H1 (cell line): ENCODE results near the gene CMC1. TPM values are rescaled to one million over a fixed set of nuclear protein-coding genes. Genes with fewer than 3 reads are reported as not detected.

Source experiments
- CTCF ChIA-PET: fragments of 300-600 bp; sonication (Branson Sonifier 250); formaldehyde crosslinking; loops from one replicate; lab custom pipeline; 2021; ENCODE audit not compliant: partially characterized antibody; lab: Charles Lee
- POLR2A ChIA-PET: fragments of 300-600 bp; sonication (Branson Sonifier 250); formaldehyde crosslinking; loops from one replicate; lab custom pipeline; 2021; ENCODE audit warnings: inconsistent platforms; ENCODE audit not compliant: partially characterized antibody; lab: Charles Lee
- DNase-seq, 2 experiments: peaks; one replicate each; pipeline versions ENCODE4 v3.0.0 to v3.0.0-alpha.2; 2010 to 2022; ENCODE audit warnings: low spot score in 2 of 2, low read depth in 1 of 2, mixed read lengths in 1 of 2
- FAIRE-seq: peaks from 2 replicates; lab custom pipeline; 2011; peaks lifted over from hg19 to GRCh38; lab: Jason Lieb, UNC
- H2AFZ ChIP-seq: 2 replicates; pipeline ENCODE4 v1.8.1; 2012; ENCODE audit warnings: low read length, inconsistent platforms
- H2AK5ac ChIP-seq: 2 replicates; pipeline ENCODE4 v1.6.1; 2013; ENCODE audit warnings: low read depth, low read length
- H2BK120ac ChIP-seq: replicated peaks from 2 replicates; pipeline ENCODE3; 2013; ENCODE audit warnings: low read depth, low read length, inconsistent platforms
- H2BK12ac ChIP-seq: 2 replicates; pipeline ENCODE4 v1.6.1; 2013; ENCODE audit warnings: low read depth, low read length
- H2BK15ac ChIP-seq: 2 replicates; pipeline ENCODE4 v1.6.1; 2013; ENCODE audit warnings: low read length
- H2BK20ac ChIP-seq: 2 replicates; pipeline ENCODE4 v1.6.1; 2013; ENCODE audit warnings: low read length
- H2BK5ac ChIP-seq: 2 replicates; pipeline ENCODE4 v1.6.1; 2013; ENCODE audit warnings: low read depth, low read length
- H3K14ac ChIP-seq: 2 replicates; pipeline ENCODE4 v1.6.1; 2013; ENCODE audit warnings: inconsistent platforms; ENCODE audit not compliant: insufficient read length
- H3K18ac ChIP-seq: 2 replicates; pipeline ENCODE4 v1.6.1; 2013; ENCODE audit warnings: low read length; ENCODE audit errors: extremely low read depth
- H3K23ac ChIP-seq: 2 replicates; pipeline ENCODE4 v1.6.1; 2013; ENCODE audit warnings: inconsistent platforms; ENCODE audit not compliant: insufficient read length
- H3K23me2 ChIP-seq: 2 replicates; pipeline ENCODE4 v1.6.1; 2013; ENCODE audit warnings: low read depth, low read length
- H3K27ac ChIP-seq: 2 replicates; pipeline ENCODE4 v1.6.1; 2011; ENCODE audit warnings: low read depth, low read length, inconsistent platforms
- H3K27me3 ChIP-seq, 4 experiments: replicated peaks in 1 of 4; 1 replicate in 1 of 4; 2 replicates in 3 of 4; pipeline versions ENCODE4 v1.6.1 to v1.8.1; 2011 to 2013; ENCODE audit warnings: low read length in 3 of 4, mild to moderate bottlenecking in 3 of 4, inconsistent platforms in 2 of 4, mixed read lengths in 2 of 4, moderate library complexity in 1 of 4; ENCODE audit not compliant: control insufficient read depth in 3 of 4, insufficient read depth in 3 of 4; ENCODE audit errors: extremely low read depth in 1 of 4
- H3K36me3 ChIP-seq, 4 experiments: 2 replicates each; pipeline versions ENCODE4 v1.6.1 to v1.8.1; 2011 to 2013; ENCODE audit warnings: mild to moderate bottlenecking in 4 of 4, low read length in 3 of 4, moderate library complexity in 2 of 4, control low read depth in 1 of 4, inconsistent platforms in 1 of 4; ENCODE audit not compliant: insufficient read depth in 4 of 4, control insufficient read depth in 2 of 4
- H3K4ac ChIP-seq: replicated peaks from 2 replicates; pipeline ENCODE3; 2013; ENCODE audit warnings: low read length, low read depth, mixed read lengths, inconsistent platforms; ENCODE audit not compliant: insufficient read length
- H3K4me1 ChIP-seq, 4 experiments: replicated peaks in 1 of 4; 1 replicate in 1 of 4; 2 replicates in 3 of 4; pipeline versions ENCODE4 v1.6.1 to v1.8.1; 2011 to 2013; ENCODE audit warnings: low read length in 3 of 4, inconsistent platforms in 2 of 4, mixed read lengths in 1 of 4; ENCODE audit not compliant: insufficient read depth in 4 of 4, control insufficient read depth in 3 of 4
- H3K4me2 ChIP-seq, 2 experiments: 2 replicates each; pipeline versions ENCODE4 v1.6.1 to v1.8.1; 2011 to 2013; ENCODE audit warnings: low read depth in 2 of 2, low read length in 2 of 2, control low read depth in 1 of 2, inconsistent platforms in 1 of 2, mild to moderate bottlenecking in 1 of 2; ENCODE audit not compliant: insufficient read depth in 1 of 2
- H3K4me3 ChIP-seq, 4 experiments: fragments of 200-600, 300-600 bp in 1 of 4; sonication (generic), shearing (Covaris generic), sonication (Bioruptor Twin) in 1 of 4; 2 replicates each; pipeline versions ENCODE4 v1.5.1 to v1.8.1; 2011 to 2016; ENCODE audit warnings: low read length in 4 of 4, low read depth in 3 of 4, control low read depth in 2 of 4, inconsistent platforms in 2 of 4, mild to moderate bottlenecking in 2 of 4, mixed read lengths in 1 of 4, moderate library complexity in 1 of 4; ENCODE audit not compliant: insufficient read depth in 2 of 4; ENCODE audit errors: extremely low read depth in 1 of 4
- H3K56ac ChIP-seq: replicated peaks from 2 replicates; pipeline ENCODE3; 2013; ENCODE audit warnings: low read depth, mild to moderate bottlenecking, mixed read lengths, low read length, inconsistent platforms; ENCODE audit not compliant: insufficient read length
- H3K79me1 ChIP-seq: 2 replicates; pipeline ENCODE4 v1.6.1; 2013; ENCODE audit warnings: low read depth, low read length, control low read depth
- H3K79me2 ChIP-seq, 2 experiments: 2 replicates each; pipeline versions ENCODE4 v1.6.1 to v1.8.1; 2012 to 2013; ENCODE audit warnings: low read length in 2 of 2, mild to moderate bottlenecking in 2 of 2, inconsistent platforms in 1 of 2; ENCODE audit not compliant: insufficient read depth in 2 of 2, control insufficient read depth in 1 of 2
- H3K9ac ChIP-seq, 4 experiments: replicated peaks in 1 of 4; 1 replicate in 1 of 4; 2 replicates in 3 of 4; pipeline versions ENCODE4 v1.6.1 to v1.8.1; 2011 to 2013; ENCODE audit warnings: low read depth in 3 of 4, low read length in 3 of 4, control low read depth in 2 of 4, mild to moderate bottlenecking in 2 of 4, moderate library complexity in 2 of 4, inconsistent platforms in 1 of 4; ENCODE audit errors: extremely low read depth in 1 of 4
- H3K9me3 ChIP-seq, 2 experiments: 2 replicates each; pipeline versions ENCODE4 v1.6.1 to v1.8.1; 2012 to 2013; ENCODE audit warnings: mild to moderate bottlenecking in 2 of 2, moderate library complexity in 2 of 2, control low read depth in 1 of 2, inconsistent platforms in 1 of 2, low read depth in 1 of 2, low read length in 1 of 2, mixed read lengths in 1 of 2; ENCODE audit not compliant: insufficient read depth in 2 of 2
- H4K20me1 ChIP-seq, 2 experiments: replicated peaks in 1 of 2; 2 replicates each; pipeline versions ENCODE3 to v1.8.1; 2011 to 2013; ENCODE audit warnings: inconsistent platforms in 2 of 2, low read length in 2 of 2, mild to moderate bottlenecking in 1 of 2; ENCODE audit not compliant: insufficient read depth in 2 of 2, control insufficient read depth in 1 of 2
- H4K5ac ChIP-seq: 2 replicates; pipeline ENCODE4 v1.6.1; 2013; ENCODE audit warnings: low read length, low read depth, mixed read lengths, inconsistent platforms; ENCODE audit not compliant: insufficient read length
- H4K8ac ChIP-seq: 2 replicates; pipeline ENCODE4 v1.8.0; 2013; ENCODE audit warnings: mild to moderate bottlenecking, moderate library complexity, low read length, inconsistent platforms; ENCODE audit not compliant: insufficient read depth; ENCODE audit errors: extremely low read depth
- H4K91ac ChIP-seq: replicated peaks from 2 replicates; pipeline ENCODE3; 2013; ENCODE audit warnings: low read length, mixed read lengths, inconsistent platforms; ENCODE audit not compliant: insufficient read length
- CEBPB ChIP-seq: IDR thresholded peaks from 2 replicates; pipeline ENCODE4 v1.6.1; 2012; ENCODE audit warnings: low read depth, low read length
- MAFK ChIP-seq: IDR thresholded peaks from 2 replicates; pipeline ENCODE4 v1.6.1; 2012; ENCODE audit warnings: low read depth, mild to moderate bottlenecking, improper control_type of control experiment, low read length
- TEAD4 ChIP-seq: IDR thresholded peaks from 2 replicates; pipeline ENCODE4 v1.6.1; 2012; ENCODE audit warnings: low read depth, low read length, inconsistent platforms, mixed read lengths
- WGBS, 2 experiments: shearing (Covaris generic) in 1 of 2; methylation state at CpG; one replicate each; pipeline versions ENCODE4 v1.1.6 to v1.1.7; 2013 to 2015; ENCODE audit warnings: low lambda C conversion rate in 2 of 2, mixed read lengths in 2 of 2, inconsistent platforms in 1 of 2, low coverage in 1 of 2, missing lambda C conversion rate in 1 of 2; ENCODE audit not compliant: insufficient replicate concordance in 2 of 2, insufficient coverage in 1 of 2, insufficient read length in 1 of 2; ENCODE audit errors: extremely low coverage in 1 of 2, missing lambda C conversion rate in 1 of 2; 5-methylcytosine and 5-hydroxymethylcytosine counted together
- polyA plus RNA-seq, 7 experiments: library from polyadenylated mRNA; depleted of rRNA in 3 of 7; stranded (reverse) in 5 of 7; unstranded in 2 of 7; fragments of >200 nt in 5 of 7; fragments of 200-250 nt in 2 of 7; gene quantifications; 1 replicate in 5 of 7; 2 replicates in 1 of 7; 4 replicates in 1 of 7; pipeline versions ENCODE4 v1.2.1 to v1.2.3, GENCODE V29; 2011 to 2013; ENCODE audit warnings: missing spikeins in 2 of 7, mixed read lengths in 2 of 7
- total RNA-seq: library from RNA; stranded (reverse); fragmentation: NEBNext Ultra II Directional; extraction: Animal tissue kit (Norgen Biotek cat#: 25700); gene quantifications from 2 replicates; pipeline ENCODE4 v1.2.1, GENCODE V29; 2021

Gene CMC1
- total and polyA plus RNA-seq, 2 of the 8 experiments (the other 6 are each of a cell fraction or from before 2014, with no cell fraction given): 11.4 to 19.4 TPM

DNA sequence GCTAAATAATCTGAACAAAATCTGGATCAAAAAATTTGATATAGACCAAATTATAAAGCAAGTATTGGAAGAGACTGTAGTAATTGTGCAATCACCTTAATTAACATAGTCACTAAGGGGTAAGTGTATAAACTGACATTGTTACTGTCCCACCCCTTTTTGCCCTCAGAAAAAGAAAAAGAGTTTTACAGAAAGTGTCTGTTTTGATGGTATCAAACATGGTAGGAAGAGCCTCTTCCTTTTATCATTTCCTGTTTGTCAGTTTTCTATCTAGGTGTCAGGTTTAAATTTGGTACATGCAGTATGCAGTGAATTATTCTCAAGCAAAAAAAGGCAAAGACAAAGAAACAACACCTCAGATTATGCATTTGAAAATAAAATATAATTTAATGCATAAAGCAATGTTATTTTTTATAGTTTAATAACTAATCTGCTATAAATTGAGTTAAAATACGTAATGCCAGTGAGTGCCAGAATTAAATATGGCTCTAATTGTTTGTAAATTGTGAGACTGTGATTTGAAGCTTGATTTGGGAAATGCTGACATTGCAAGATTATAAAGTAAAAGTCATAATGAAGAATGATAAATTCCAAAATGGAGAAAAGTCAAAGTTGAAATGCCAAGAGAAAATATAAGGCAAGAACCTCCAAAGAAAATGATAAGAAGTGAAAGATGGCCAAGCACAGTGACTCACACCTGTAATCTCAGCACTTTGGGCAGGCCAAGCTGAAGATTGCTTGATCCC is 30.3 kb upstream of the CMC1 start:
- no peaks in the 10 kb centered on the region for H3K23me2 ChIP-seq
- H3K14ac ChIP-seq: no peak overlapping the region
- H3K9ac ChIP-seq: no peak overlapping the region
- no peak overlapping the region for H2BK20ac ChIP-seq
- no peak overlapping the region for H4K91ac ChIP-seq
- H3K36me3 ChIP-seq: no peaks in the 10 kb centered on the region
- no peak overlapping the region for H3K27ac ChIP-seq
- H3K23ac ChIP-seq: no peak overlapping the region
- H2BK12ac ChIP-seq: no peak overlapping the region
- no peaks in the 10 kb centered on the region for H3K79me1 ChIP-seq
- peaks cover 9% of the 10 kb centered on the region in 2 experiments for H3K9me3 ChIP-seq
- no peak for TF ChIP-seq TEAD4
- peak; percentile 79; the same call in 1 of the 2 replicates for TF ChIP-seq MAFK
- TF ChIP-seq CEBPB: 0 out of 2 replicates have a peak, but pooled peaks have one; percentile 41
- TF ChIP-seq, all 59 proteins: peak for 2
- Histone ChIP-seq H3K4me3 (no peak overlapping the region), H3K4ac (no peak overlapping the region), H4K20me1 (no peaks in the 10 kb centered on the region), H2BK15ac (no peak overlapping the region), H3K27me3 (no peaks in the 10 kb centered on the region), H3K4me1 (no peaks in the 10 kb centered on the region), H2AK5ac (no peak overlapping the region), H2BK5ac (no peak overlapping the region), H2AFZ (no peak overlapping the region), H3K18ac (no peak overlapping the region), H3K4me2 (no peak overlapping the region), H3K79me2 (no peaks in the 10 kb centered on the region), H3K56ac (no peak overlapping the region), H4K5ac (no peak overlapping the region), H2BK120ac (no peak overlapping the region), H4K8ac (no peak overlapping the region)
- ChIA-PET POLR2A (no interaction called here), CTCF (interaction anchor here (1.2 kb wide), 1 partner anchor 11 kb away, joined by 3 read pairs; no protein-coding TSS in a partner anchor)
- no peak for DNase-seq
- WGBS, 2 experiments: 90% methylated on average over 1 of the region's 1 CpG; no CpG with 5 or more reads in 1 of the 2 experiments
- no peak for FAIRE-seq
